B cell (primary cell): ENCODE measurements around the gene RABEP1. TPM values are rescaled to one million over a fixed set of nuclear protein-coding genes. Genes with fewer than 3 reads are reported as not detected.

Source experiments
- ATAC-seq: fragments of 200-7000 bp; cut with Tn5 transposase; one replicate; pipeline ENCODE4 v1.10.0; 2021; ENCODE audit warnings: low read depth, mild to moderate bottlenecking, moderate number of reproducible peaks, moderate library complexity
- CTCF ChIA-PET: fragments of 350-600 bp; sonication (Branson Sonifier 250); formaldehyde crosslinking; loops from one replicate; lab custom pipeline; 2021; ENCODE audit warnings: antibody characterized with exemption, inconsistent platforms; lab: Charles Lee
- POLR2A ChIA-PET: fragments of 350-600 bp; sonication (Branson Sonifier 250); formaldehyde crosslinking; loops from one replicate; lab custom pipeline; 2021; ENCODE audit warnings: antibody characterized with exemption; lab: Charles Lee
- DNase-seq: peaks from one replicate; pipeline ENCODE4 v3.0.0; 2013
- H2AFZ ChIP-seq: 2 replicates; pipeline ENCODE4 v1.6.1; 2012; ENCODE audit warnings: mild to moderate bottlenecking, low read depth, low read length; ENCODE audit not compliant: insufficient read depth, poor library complexity, severe bottlenecking
- H3K27ac ChIP-seq, 2 donors: 1 replicate in 1 of 2; 2 replicates in 1 of 2; pipeline ENCODE4 v1.5.1; 2012 to 2013; ENCODE audit warnings: low read length in 2 of 2, mild to moderate bottlenecking in 2 of 2, moderate library complexity in 1 of 2
- H3K27me3 ChIP-seq, 4 experiments: fragments of 200-600 bp in 1 of 4; sonication (generic) in 1 of 4; replicated peaks in 1 of 4; 1 replicate in 2 of 4; 2 replicates in 2 of 4; pipeline versions ENCODE4 v1.6.1 to v1.7.0; 2013 to 2016; ENCODE audit warnings: low read length in 3 of 4, mild to moderate bottlenecking in 2 of 4, mixed read lengths in 1 of 4, moderate library complexity in 1 of 4; ENCODE audit not compliant: insufficient read depth in 4 of 4, control insufficient read depth in 3 of 4; ENCODE audit errors: control extremely low read depth in 1 of 4
- H3K36me3 ChIP-seq, 2 experiments: replicated peaks in 1 of 2; 1 replicate in 1 of 2; 2 replicates in 1 of 2; pipeline versions ENCODE4 v1.6.1 to v1.7.1; 2013; ENCODE audit warnings: low read length in 1 of 2; ENCODE audit not compliant: insufficient read depth in 2 of 2, control insufficient read depth in 1 of 2; ENCODE audit errors: control extremely low read depth in 1 of 2, extremely low read depth in 1 of 2
- H3K4me1 ChIP-seq, 2 donors: fragments of 200-600 bp in 1 of 2; sonication (generic) in 1 of 2; 1 replicate in 1 of 2; 2 replicates in 1 of 2; pipeline versions ENCODE4 v1.5.1 to v1.6.1; 2013 to 2017; ENCODE audit warnings: low read length in 2 of 2; ENCODE audit not compliant: control insufficient read depth in 2 of 2, insufficient read depth in 2 of 2
- H3K4me2 ChIP-seq: replicated peaks from 2 replicates; pipeline ENCODE3; 2012; ENCODE audit warnings: mild to moderate bottlenecking, low read depth, low read length; ENCODE audit not compliant: poor library complexity, severe bottlenecking
- H3K4me3 ChIP-seq, 5 experiments: fragments of 200-600 bp in 1 of 5; sonication (generic) in 1 of 5; 1 replicate in 3 of 5; 2 replicates in 2 of 5; pipeline versions ENCODE4 v1.5.1 to v1.7.0; 2011 to 2016; ENCODE audit warnings: low read length in 4 of 5, mild to moderate bottlenecking in 4 of 5, low read depth in 2 of 5, control low read depth in 1 of 5, moderate library complexity in 1 of 5; ENCODE audit not compliant: insufficient read depth in 1 of 5; ENCODE audit errors: control extremely low read depth in 1 of 5, extremely low read depth in 1 of 5
- H3K79me2 ChIP-seq: fragments of 200-600 bp; sonication (generic); one replicate; pipeline ENCODE4 v1.6.0; 2016; ENCODE audit warnings: low read length; ENCODE audit not compliant: control insufficient read depth, insufficient read depth
- H3K9ac ChIP-seq: fragments of 200-600 bp; sonication (generic); 2 replicates; pipeline ENCODE4 v1.6.1; 2017; ENCODE audit warnings: mild to moderate bottlenecking, low read length, moderate library complexity
- H3K9me3 ChIP-seq, 3 donors: one replicate each; pipeline versions ENCODE4 v1.6.1 to v1.7.1; 2013; ENCODE audit warnings: low read length in 2 of 3; ENCODE audit not compliant: control insufficient read depth in 2 of 3, insufficient read depth in 1 of 3; ENCODE audit errors: control extremely low read depth in 1 of 3
- H4K20me1 ChIP-seq: 2 replicates; pipeline ENCODE4 v1.6.0; 2012; ENCODE audit warnings: mild to moderate bottlenecking, low read length; ENCODE audit not compliant: insufficient read depth, control insufficient read depth, poor library complexity, severe bottlenecking
- H3K27ac Mint-ChIP-seq: one replicate; pipeline ENCODE4 v1.8.0; 2021; ENCODE audit warnings: mixed read lengths
- H3K27me3 Mint-ChIP-seq: one replicate; pipeline ENCODE4 v1.8.0; 2021; ENCODE audit warnings: mixed read lengths
- H3K4me1 Mint-ChIP-seq: one replicate; pipeline ENCODE4 v1.8.0; 2021; ENCODE audit warnings: mixed read lengths
- H3K4me3 Mint-ChIP-seq: one replicate; pipeline ENCODE4 v1.8.0; 2021; ENCODE audit warnings: mixed read lengths
- H3K9me3 Mint-ChIP-seq: one replicate; pipeline ENCODE4 v1.8.0; 2022; ENCODE audit warnings: mixed read lengths; ENCODE audit not compliant: insufficient read depth
- EZH2 ChIP-seq: IDR thresholded peaks from 2 replicates; pipeline ENCODE4 v1.6.1; 2012; ENCODE audit warnings: borderline replicate concordance, low read depth, mild to moderate bottlenecking, moderate library complexity, low read length; ENCODE audit not compliant: insufficient read depth, poor library complexity, severe bottlenecking
- WGBS: methylation state at CpG from one replicate; pipeline ENCODE4 v1.1.5; 2013; ENCODE audit warnings: missing lambda C conversion rate; ENCODE audit not compliant: insufficient coverage; 5-methylcytosine and 5-hydroxymethylcytosine counted together
- intact Hi-C: fragments of 100-400 bp; cut with micrococcal nuclease; formaldehyde crosslinking; loops from one replicate; pipeline ENCODE4 v1.10.0; 2022
- polyA plus RNA-seq: library from polyadenylated mRNA; depleted of rRNA; stranded (reverse); fragments of >200 nt; gene quantifications from 2 replicates; pipeline ENCODE4 v1.2.3, GENCODE V29; 2012
- total RNA-seq, 2 donors: library from RNA; stranded (reverse); fragments of 120-200 nt in 1 of 2; gene quantifications; 1 replicate in 1 of 2; 2 replicates in 1 of 2; pipeline versions ENCODE4 v1.2.3 to v1.2.4, GENCODE V29; 2013 to 2022
- TF ChIP-seq, protein P1 (sequence below): fragments of 200-600 bp; IDR thresholded peaks from one replicate; pipeline ENCODE4 v1.8.0; 2022; ENCODE audit warnings: antibody characterized with exemption, mild to moderate bottlenecking

The RABEP1 gene
- total and polyA plus RNA-seq, 2 donors (not counting 1 experiment from before 2014, with no cell fraction given), result 24.2 to 86.1 TPM

DNA sequence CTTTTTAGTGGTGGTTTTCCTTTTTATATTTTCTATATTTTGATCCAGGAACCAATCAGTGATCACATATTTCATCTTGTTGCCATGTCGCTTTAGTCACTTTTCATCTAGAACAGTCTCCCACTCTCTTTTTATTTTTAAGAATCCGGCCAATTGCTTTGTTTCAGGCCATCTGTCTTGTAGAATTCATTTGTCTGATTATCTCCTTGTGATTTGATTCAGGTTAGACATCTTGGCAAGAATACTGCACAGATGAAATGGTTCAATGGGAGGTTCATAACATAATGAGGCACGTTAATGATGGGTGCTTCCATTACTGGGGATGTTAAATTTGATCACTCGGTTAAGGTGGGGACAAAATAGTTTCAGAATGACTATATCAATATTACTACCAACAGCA is 88.3 kb downstream of the RABEP1 start:
- Mint-ChIP-seq H3K9me3 (no peaks in the 10 kb centered on the region), H3K27ac (peak overlapping the region; percentile 3), H3K4me1 (peaks cover 3% of the 10 kb centered on the region), H3K4me3 (no peak overlapping the region), H3K27me3 (no peaks in the 10 kb centered on the region)
- H4K20me1 ChIP-seq, result peaks cover 4% of the 10 kb centered on the region
- DNase-seq, result no peak
- no peak for ATAC-seq
- no peaks in the 10 kb centered on the region for H3K4me1 ChIP-seq
- H3K79me2 ChIP-seq, result peaks cover 12% of the 10 kb centered on the region
- no peak overlapping the region for H3K9ac ChIP-seq
- H3K27ac ChIP-seq, result no peak overlapping the region
- no peak overlapping the region for H3K4me2 ChIP-seq
- WGBS, result 100% methylated on average over 1 of the region's 4 CpGs
- no peak overlapping the region for H3K4me3 ChIP-seq
- POLR2A ChIA-PET, result no interaction called here
- H2AFZ ChIP-seq, result no peak overlapping the region
- intact Hi-C loops, result no loop called here
- CTCF ChIA-PET, result interaction anchor here (1.7 kb wide), 1 partner anchor 69 kb away, joined by 3 read pairs; the partner anchor contains the start of gene C1QBP
- TF ChIP-seq, protein P1, sequence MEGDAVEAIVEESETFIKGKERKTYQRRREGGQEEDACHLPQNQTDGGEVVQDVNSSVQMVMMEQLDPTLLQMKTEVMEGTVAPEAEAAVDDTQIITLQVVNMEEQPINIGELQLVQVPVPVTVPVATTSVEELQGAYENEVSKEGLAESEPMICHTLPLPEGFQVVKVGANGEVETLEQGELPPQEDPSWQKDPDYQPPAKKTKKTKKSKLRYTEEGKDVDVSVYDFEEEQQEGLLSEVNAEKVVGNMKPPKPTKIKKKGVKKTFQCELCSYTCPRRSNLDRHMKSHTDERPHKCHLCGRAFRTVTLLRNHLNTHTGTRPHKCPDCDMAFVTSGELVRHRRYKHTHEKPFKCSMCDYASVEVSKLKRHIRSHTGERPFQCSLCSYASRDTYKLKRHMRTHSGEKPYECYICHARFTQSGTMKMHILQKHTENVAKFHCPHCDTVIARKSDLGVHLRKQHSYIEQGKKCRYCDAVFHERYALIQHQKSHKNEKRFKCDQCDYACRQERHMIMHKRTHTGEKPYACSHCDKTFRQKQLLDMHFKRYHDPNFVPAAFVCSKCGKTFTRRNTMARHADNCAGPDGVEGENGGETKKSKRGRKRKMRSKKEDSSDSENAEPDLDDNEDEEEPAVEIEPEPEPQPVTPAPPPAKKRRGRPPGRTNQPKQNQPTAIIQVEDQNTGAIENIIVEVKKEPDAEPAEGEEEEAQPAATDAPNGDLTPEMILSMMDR, result no peak
- TF ChIP-seq EZH2, result no peak
- H3K27me3 ChIP-seq, result no peaks in the 10 kb centered on the region
- H3K9me3 ChIP-seq, result no peaks in the 10 kb centered on the region
- H3K36me3 ChIP-seq, result peaks cover 6 to 85% of the 10 kb centered on the region in 2 experiments

DNA sequence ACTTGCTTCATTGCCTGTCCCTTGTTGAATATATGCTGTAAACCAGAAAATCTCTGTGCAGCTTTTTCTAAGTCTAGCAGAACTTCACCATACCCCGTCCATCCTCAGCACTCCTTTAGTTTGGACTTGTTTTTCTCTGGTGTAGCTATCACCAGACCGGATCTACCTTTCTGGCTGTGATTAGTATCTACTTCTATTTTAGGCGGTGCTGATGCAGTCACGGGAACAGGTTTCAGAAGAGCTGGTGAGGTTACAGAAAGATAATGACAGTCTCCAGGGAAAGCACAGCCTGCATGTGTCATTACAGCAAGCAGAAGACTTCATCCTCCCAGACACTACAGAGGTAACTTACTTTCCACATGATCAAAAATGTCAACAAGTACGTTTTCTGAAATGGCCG is 91.0 kb downstream of the RABEP1 start:
- ATAC-seq (peak; percentile 72), DNase-seq (no peak)
- Histone ChIP-seq H3K4me3 (no peak overlapping the region), H3K9me3 (no peaks in the 10 kb centered on the region), H3K9ac (no peak overlapping the region), H2AFZ (no peak overlapping the region), H3K27ac (no peak overlapping the region), H3K79me2 (peaks cover 4% of the 10 kb centered on the region), H3K27me3 (no peaks in the 10 kb centered on the region), H3K4me2 (no peak overlapping the region), H3K4me1 (no peaks in the 10 kb centered on the region), H4K20me1 (peaks cover 5% of the 10 kb centered on the region), H3K36me3 (peaks cover 2 to 93% of the 10 kb centered on the region in 2 experiments)
- peaks cover 3% of the 10 kb centered on the region for H3K4me1 Mint-ChIP-seq
- intact Hi-C loops, result no loop called here
- H3K27ac Mint-ChIP-seq, result peak overlapping the region; percentile 57
- TF ChIP-seq, protein P1, result no peak
- no peak for TF ChIP-seq EZH2
- H3K9me3 Mint-ChIP-seq, result no peaks in the 10 kb centered on the region
- H3K4me3 Mint-ChIP-seq, result no peak overlapping the region
- CTCF ChIA-PET, result interaction anchor here (0.6 to 1.9 kb wide), 4 partner anchors 8 to 174 kb away, joined by 4 to 6 read pairs (median 5); partner anchors contain the start of gene C1QBP
- no peaks in the 10 kb centered on the region for H3K27me3 Mint-ChIP-seq
- WGBS, result 100% methylated on average over 2 of the region's 6 CpGs
- POLR2A ChIA-PET, result no interaction called here
